Lower lobe of right lung (tissue), 2 donors: ENCODE data around the gene BORCS6. TPM values are rescaled to one million over a fixed set of nuclear protein-coding genes. Genes with fewer than 3 reads are reported as not detected.

ENCODE experiments used
- ATAC-seq, 2 donors: fragments of 200-7000 bp; cut with Tn5 transposase; one replicate each; pipeline ENCODE4 v1.9.1; 2020 to 2022; ENCODE audit warnings: mild to moderate bottlenecking in 2 of 2, moderate library complexity in 2 of 2
- DNase-seq: peaks from one replicate; pipeline ENCODE4 v3.0.0-alpha.2; 2020
- H3K27ac ChIP-seq: fragments of 200-600 bp; one replicate; pipeline ENCODE4 v1.8.0; 2022
- H3K27me3 ChIP-seq: fragments of 200-600 bp; one replicate; pipeline ENCODE4 v1.8.0; 2022; ENCODE audit warnings: low read depth
- H3K36me3 ChIP-seq: fragments of 200-600 bp; one replicate; pipeline ENCODE4 v1.8.0; 2022; ENCODE audit warnings: mild to moderate bottlenecking
- H3K4me1 ChIP-seq: fragments of 200-600 bp; one replicate; pipeline ENCODE4 v1.8.0; 2022
- H3K4me3 ChIP-seq: fragments of 200-600 bp; one replicate; pipeline ENCODE4 v1.8.0; 2022; ENCODE audit warnings: mild to moderate bottlenecking
- H3K9me3 ChIP-seq: fragments of 200-600 bp; one replicate; pipeline ENCODE4 v1.8.0; 2022
- intact Hi-C: fragments of 100-400 bp; cut with DNase I; formaldehyde crosslinking; loops from one replicate; pipeline ENCODE4 v1.11.0; 2022
- total RNA-seq: library from RNA; stranded (reverse); fragmentation: NEBNext Ultra II Directional; extraction: Animal tissue kit (Norgen Biotek cat#: 25700); gene quantifications from one replicate; pipeline ENCODE4 v1.2.1, GENCODE V29; 2021
- TF ChIP-seq, protein P1 (sequence below): fragments of 200-600 bp; IDR thresholded peaks from one replicate; pipeline ENCODE4 v1.8.0; 2022; ENCODE audit warnings: antibody characterized with exemption, mild to moderate bottlenecking
- donor health status: DM: no; HTN: yes; CAD: no; lungs with severe emphysema.

BORCS6 gene
- total RNA-seq, 1 donor from 2014 or later = 7.7 TPM

DNA sequence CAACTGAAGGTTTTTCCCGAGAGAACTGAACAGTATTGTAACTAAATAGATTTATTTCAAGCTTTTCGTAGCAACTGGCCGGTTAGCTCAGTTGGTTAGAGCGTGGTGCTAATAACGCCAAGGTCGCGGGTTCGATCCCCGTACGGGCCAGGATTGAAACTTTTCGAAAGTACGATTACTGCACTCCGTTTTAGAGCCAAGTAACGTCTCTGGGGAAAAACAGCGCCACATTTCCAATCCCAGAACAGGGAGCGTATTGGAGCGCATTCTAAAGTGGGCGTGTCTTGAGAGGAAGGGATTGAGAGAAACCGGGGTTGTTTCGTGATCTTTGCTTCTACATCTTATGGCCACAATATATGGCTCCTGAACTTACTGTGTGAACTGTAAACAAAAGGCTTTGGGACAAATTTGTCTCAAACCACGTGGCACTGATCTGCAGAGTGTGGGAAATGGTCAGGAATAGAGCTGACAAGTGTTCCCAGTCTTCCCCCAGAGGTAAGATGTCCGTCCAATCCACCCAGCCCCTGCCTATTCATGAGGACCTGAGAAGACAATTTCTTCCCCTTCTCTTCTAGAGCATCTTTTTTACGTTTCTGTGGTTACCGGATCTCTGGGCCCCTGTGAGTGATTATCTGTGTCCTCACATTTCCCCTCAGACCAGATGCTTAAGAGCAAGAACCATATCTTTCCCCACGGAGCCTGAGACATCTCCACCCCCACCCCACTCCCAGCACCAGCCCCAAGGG, 2.3 kb downstream of the BORCS6 start:
- intact Hi-C loops = no loop called here
- TF ChIP-seq, protein P1, sequence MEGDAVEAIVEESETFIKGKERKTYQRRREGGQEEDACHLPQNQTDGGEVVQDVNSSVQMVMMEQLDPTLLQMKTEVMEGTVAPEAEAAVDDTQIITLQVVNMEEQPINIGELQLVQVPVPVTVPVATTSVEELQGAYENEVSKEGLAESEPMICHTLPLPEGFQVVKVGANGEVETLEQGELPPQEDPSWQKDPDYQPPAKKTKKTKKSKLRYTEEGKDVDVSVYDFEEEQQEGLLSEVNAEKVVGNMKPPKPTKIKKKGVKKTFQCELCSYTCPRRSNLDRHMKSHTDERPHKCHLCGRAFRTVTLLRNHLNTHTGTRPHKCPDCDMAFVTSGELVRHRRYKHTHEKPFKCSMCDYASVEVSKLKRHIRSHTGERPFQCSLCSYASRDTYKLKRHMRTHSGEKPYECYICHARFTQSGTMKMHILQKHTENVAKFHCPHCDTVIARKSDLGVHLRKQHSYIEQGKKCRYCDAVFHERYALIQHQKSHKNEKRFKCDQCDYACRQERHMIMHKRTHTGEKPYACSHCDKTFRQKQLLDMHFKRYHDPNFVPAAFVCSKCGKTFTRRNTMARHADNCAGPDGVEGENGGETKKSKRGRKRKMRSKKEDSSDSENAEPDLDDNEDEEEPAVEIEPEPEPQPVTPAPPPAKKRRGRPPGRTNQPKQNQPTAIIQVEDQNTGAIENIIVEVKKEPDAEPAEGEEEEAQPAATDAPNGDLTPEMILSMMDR = peak; percentile 6
- Histone ChIP-seq H3K4me3 (peak overlapping the region; percentile 97), H3K27me3 (no peaks in the 10 kb centered on the region), H3K36me3 (no peaks in the 10 kb centered on the region), H3K27ac (peak overlapping the region; percentile 98), H3K4me1 (peaks cover 52% of the 10 kb centered on the region), H3K9me3 (no peaks in the 10 kb centered on the region)
- ATAC-seq (peak; percentile 69 to 71), DNase-seq (peak; percentile 87)

GRCh38 chr17:8186787-8187516, 3.0 kb downstream of the BORCS6 start:
- Histone ChIP-seq H3K4me1 (peaks cover 45% of the 10 kb centered on the region), H3K27me3 (no peaks in the 10 kb centered on the region), H3K4me3 (peak overlapping the region; percentile 97), H3K27ac (peak overlapping the region; percentile 98), H3K36me3 (no peaks in the 10 kb centered on the region), H3K9me3 (no peaks in the 10 kb centered on the region)
- TF ChIP-seq, protein P1 = peak; percentile 30
- DNase-seq (peak; percentile 91), ATAC-seq (peak; percentile 76 to 78)
- intact Hi-C loops = no loop called here

DNA sequence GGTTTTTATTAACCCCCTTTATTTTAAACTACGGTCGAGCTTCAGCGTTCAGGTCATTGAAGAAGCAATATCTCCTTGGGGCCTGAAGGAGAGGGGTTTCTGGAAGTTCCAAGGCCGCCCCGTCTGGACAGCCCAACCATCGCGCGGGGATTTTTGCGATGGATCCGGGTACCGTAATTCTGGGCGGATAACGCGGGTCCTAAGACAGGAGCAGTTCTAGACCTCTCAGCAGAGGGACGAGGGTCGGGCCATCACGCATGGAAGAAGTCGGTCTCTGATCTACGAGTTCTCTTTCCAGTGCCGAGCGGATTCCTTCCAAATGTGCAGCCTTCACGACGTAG, 3.6 kb downstream of the BORCS6 start:
- intact Hi-C loops = no loop called here
- Histone ChIP-seq H3K9me3 (no peaks in the 10 kb centered on the region), H3K4me3 (peak overlapping the region; percentile 97), H3K27me3 (no peaks in the 10 kb centered on the region), H3K27ac (peak overlapping the region; percentile 98), H3K4me1 (peaks cover 40% of the 10 kb centered on the region), H3K36me3 (no peaks in the 10 kb centered on the region)
- no peak for ATAC-seq
- TF ChIP-seq, protein P1 = no peak
- no peak for DNase-seq

- ATAC-seq (peak; percentile 51 to 66), DNase-seq (peak; percentile 88)
- TF ChIP-seq, protein P1 = no peak
- Histone ChIP-seq H3K9me3 (no peaks in the 10 kb centered on the region), H3K36me3 (no peaks in the 10 kb centered on the region), H3K4me3 (peak overlapping the region; percentile 97), H3K27me3 (no peaks in the 10 kb centered on the region), H3K4me1 (peaks cover 34% of the 10 kb centered on the region), H3K27ac (peak overlapping the region; percentile 98)
- intact Hi-C loops = no loop called here
These were observed 4.2 kb downstream of the BORCS6 start for GRCh38 chr17:8185582-8186445.

DNA sequence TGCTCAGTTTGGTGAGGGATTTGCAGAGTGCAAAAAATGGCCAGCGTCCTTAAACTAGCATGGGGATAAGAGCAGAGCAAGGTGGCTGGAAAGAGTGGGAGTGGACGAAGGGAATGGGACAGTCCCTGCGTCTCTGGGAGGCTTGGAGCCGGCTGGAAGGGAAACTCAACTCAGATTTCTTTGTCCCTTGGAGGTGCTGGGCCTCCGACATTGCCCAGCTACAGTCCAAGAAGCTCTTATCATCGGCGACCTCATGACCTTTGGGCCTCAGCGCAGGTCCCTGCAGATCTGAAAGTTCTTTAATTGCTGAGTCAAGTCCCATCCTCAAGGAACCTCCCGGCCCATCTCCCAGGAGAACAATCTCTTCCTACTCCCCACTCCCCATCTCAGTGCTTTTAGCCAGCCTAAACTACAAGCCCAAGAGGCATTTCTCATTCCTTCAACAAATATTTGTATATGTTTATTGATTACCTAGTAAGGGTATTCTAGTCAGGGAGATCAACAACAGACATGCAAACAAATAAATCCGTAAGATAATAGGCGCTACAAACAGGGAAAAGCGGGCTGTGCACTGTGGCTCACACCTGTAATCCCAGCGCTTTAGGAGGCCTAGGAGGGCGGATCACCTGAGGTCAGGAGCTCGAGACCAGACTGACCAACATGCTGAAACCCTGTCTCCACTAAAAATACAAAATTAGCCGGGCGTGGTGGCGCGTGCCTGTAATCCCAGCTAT, 12.8 kb downstream of the BORCS6 start:
- Histone ChIP-seq H3K4me1 (peaks cover 37% of the 10 kb centered on the region), H3K27ac (peak overlapping the region; percentile 86), H3K4me3 (peak overlapping the region; percentile 87), H3K27me3 (no peaks in the 10 kb centered on the region), H3K36me3 (no peaks in the 10 kb centered on the region), H3K9me3 (no peaks in the 10 kb centered on the region)
- TF ChIP-seq, protein P1 = no peak
- peak; percentile 41 for DNase-seq
- no peak for ATAC-seq
- intact Hi-C loops = no loop called here
